SK-MEL-5 (cell line): ENCODE results near the gene DOCK7. TPM values are rescaled to one million over a fixed set of nuclear protein-coding genes. Genes with fewer than 3 reads are reported as not detected.

ENCODE experiments used
- DNase-seq: peaks from one replicate; pipeline ENCODE4 v3.0.0-alpha.2; 2016; ENCODE audit warnings: low read depth, low spot score
- in situ Hi-C: cut with HindIII; loops from 2 replicates; pipeline ENCODE4 v1.10.0; 2016; ENCODE audit warnings: low sequenced_read_pairs, high pct_unique_total_duplicates, low pct_unique_long_range_greater_than_20kb
- total RNA-seq: library from RNA; depleted of rRNA; stranded (reverse); fragments of >200 nt; shearing (Covaris generic); gene quantifications from 2 replicates; pipeline ENCODE4 v1.2.3, GENCODE V29; 2014

Gene DOCK7
- total RNA-seq, 1 experiment from 2014 or later, result 109 TPM

DNA sequence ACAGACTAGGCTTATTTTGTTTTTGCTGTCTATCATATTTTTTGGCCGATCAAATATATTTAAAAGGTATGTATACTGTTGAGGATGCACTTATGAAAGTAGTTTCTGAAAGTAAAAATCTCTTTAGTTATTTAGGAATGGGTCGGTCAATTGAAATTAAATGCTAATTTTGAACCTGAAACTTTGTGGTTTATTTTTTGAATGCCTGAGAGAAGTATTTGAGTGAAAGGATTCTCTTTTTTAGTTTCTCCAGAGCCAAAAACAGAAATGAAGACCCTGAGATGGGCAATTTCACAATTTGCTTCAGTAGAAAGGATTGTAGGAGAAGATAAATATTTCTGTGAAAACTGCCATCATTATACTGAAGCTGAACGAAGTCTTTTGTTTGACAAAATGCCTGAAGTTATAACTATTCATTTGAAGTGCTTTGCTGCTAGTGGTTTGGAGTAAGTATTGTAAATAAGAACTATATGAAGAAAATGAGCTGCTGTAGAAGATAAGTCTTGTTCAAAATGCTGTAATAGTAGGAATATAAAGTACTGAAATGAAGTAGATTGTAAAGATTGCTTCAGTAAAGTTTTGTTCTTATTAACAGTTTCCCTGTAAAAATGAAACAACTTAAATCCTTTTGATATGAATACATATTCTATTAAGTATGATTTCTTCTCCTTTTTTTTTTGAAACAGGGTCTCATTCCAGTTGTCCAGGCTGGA, 239.8 kb downstream of the DOCK7 start:
- in situ Hi-C loops, result no loop called here
- DNase-seq, result peak; percentile 21

DNA sequence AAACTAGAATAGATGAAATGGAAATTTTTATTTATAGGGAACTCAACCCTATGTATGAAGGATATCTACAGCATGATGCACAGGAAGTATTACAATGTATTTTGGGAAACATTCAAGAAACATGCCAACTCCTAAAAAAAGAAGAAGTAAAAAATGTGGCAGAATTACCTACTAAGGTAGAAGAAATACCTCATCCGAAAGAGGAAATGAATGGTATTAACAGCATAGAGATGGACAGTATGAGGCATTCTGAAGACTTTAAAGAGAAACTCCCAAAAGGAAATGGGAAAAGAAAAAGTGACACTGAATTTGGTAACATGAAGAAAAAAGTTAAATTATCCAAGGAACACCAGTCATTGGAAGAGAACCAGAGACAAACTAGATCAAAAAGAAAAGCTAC, 243.5 kb downstream of the DOCK7 start:
- in situ Hi-C loops, result no loop called here
- no peak for DNase-seq

DNA sequence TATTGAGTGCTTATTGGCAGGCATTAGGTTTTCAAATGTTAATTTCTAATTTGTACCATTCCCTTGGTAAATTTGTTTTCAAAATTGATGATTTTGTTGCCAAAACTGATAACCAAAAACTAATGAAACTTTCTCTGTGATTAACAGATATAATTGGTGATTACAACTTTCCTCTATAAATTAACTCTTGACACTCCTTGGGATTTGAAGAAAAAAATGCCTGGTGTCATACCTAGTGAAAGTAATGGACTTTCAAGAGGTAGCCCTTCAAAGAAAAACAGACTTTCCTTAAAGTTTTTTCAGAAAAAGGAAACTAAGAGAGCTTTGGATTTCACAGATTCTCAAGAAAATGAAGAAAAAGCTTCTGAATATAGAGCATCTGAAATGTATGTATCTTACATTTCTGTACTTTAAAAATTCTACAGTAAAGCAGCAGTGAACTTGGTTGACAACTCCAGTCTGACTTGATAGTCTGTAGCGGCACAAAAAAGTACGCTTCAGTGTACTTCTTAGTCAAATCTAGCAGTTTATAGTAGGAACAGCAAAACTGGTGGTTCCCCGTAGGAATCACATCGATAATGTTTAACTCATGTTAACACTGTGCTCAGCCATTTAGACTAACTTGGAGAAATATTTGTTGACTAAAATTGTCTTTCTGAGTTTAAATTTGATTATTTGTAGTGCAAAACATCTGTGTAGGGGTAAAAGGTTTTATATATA, 248.4 kb downstream of the DOCK7 start:
- no peak for DNase-seq
- in situ Hi-C loops, result no loop called here

DNA sequence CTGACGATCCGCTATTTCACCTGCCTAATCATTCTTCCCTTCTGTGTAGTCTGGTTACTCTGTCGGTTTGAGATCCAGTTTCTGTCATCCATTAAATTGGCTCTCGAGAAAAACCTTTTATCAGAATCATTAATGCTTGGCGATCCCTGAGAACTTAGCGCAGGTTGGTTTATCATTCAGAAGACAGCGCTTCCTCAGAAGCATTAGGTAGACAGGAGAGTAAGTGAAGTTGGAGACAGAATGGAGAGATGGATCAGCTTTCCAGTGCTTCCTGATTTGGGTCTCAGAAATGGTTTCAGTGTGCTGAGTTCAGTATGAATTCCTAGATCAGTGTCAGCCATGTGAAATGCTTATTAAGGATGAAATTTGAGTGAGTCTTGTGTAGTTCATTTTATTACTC, 250.0 kb downstream of the DOCK7 start:
- in situ Hi-C loops, result no loop called here

DNA sequence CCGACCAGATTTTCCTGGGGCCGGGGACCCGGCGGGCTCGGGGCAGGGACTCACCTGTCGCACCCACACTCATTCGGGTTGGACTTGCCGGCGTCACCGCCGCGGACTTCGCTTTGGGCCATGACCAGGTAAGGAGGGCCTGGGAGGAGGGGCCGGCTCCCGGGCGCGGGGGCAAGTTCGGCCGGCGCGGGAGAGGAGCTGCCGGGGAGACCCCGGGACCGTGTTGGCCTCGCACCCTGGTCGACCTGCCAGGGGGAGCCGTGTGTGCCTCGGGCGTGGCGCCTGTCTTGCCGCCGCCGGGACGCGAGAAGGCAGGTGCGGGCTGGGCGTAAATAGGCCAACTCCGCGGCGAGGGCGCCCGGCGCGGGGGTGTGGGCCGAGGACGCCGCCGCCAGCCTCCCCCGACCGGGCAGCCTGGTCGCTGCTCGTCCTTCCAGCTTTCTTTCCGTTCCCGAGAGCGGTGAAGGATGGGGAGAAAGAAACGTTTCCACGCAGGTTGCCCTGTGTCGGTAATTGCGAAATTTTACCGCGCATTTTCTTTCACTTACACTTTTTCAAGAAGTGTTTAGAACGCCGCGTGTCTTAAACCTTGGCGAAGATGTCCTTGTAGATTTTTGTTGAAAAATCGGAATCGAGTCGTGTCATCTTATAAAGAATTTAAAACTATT, 250.8 kb downstream of the DOCK7 start:
- in situ Hi-C loops, result no loop called here

More for the DNA sequence above, 250.0 kb downstream of the DOCK7 start:
- DNase-seq, result peak; percentile 10

DNA sequence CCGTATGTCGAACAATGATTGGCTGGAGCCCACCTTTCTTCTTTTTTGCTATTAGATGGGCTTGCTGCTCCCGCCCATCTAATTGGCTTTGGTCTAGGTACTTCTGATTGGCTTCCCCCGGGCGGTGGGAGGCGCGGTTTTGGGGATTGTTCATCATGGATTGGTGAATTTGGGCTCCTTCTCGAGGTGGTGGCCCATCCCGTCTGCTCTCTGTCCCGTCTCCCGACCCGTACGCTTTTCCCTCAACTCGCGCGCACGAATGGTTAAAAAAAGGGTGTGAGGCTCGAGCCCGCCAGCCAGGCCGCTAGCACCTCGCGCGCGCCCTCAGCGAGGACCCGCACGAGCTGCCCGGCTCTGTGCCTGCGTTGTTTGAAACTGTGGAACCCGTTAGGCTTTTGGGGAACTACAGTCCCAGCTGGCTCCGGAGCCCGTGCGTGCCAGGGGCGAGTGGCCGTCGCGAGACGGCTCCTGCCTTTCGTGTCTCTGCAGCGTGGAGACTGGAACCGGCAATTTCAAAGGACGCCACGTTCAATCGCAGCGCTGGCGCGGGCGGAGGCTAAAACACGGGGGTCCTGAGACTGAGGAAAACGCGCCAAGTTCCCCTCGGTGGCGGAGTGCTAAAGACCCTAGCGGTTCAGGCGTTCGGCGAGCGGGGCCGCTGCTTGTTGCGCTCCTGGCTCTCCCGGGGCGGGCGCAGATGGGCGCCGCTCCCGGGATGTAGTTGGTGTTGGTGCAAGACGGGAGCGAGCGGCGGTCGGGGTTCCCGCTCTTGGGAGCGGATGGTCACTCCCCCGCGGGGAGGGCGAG, 251.5 kb downstream of the DOCK7 start, which contains the start of gene USP1:
USP1 (plus strand) TSS at position 584 of the 807 bp plus-strand sequence. CDS start 2,819 bp downstream, outside the sequence.
- DNase-seq, result peak; percentile 99
- in situ Hi-C loops, result no loop called here

More for the DNA sequence above, 250.8 kb downstream of the DOCK7 start:
- DNase-seq, result no peak

DNA sequence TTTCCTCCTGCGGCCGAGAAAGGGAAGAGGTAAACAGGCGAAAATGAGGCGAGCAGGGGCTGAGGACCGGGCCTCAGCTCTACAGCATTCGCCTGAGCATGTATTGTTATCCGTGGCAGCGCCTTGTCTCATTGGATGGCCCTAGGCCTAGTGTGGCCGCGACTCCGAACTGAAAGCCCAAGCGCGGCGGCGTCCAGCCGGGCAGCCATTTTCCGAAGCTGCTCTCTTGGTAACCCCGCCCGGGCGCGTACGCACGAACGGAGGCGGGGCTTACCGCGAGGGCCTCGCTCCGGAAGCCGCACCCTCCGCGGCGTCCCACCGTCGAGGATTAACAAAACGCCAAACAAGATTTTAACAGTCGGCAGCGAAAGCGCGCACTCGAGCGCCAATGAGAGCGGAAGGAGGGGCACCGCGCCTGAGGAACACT, 252.1 kb downstream of the DOCK7 start:
- in situ Hi-C loops, result no loop called here

DNA sequence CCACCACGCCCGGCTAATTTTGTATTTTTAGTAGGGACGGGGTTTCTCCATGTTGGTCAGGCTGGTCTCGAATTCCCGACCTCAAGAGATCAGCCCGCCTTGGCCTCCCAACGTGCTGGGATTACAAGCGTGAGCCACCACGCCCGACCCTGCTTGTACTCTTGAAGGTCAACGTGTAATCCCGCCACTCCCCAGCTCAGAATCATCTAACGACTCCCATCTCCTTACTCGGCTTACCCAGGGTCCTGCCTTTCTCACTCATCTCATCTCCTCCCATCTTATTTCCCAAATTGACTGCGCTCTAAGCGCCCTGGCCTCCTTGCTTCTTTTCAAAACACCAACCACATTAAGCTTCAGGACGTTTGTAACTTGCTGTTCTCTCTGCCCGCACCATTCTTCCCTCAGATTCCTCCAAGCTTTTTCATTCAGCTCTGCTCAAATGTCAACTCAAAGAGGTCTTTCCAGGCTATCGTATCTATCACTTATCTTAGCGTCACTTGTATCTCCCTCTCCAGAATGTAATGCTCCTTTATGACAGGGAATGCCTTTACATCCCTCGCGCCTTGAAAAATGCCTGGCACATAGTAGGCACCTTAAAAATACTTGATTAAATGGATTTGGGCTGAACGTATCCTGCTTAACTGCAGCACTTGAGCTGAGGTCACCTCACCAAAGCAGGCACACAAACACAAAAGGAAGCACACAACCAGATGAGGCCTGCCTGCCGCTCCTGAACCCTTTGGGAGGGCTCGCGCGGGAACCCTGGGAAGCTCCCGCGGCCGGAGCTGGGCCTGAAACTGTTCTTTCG, 252.8 kb downstream of the DOCK7 start:
- in situ Hi-C loops, result no loop called here
- DNase-seq, result no peak

More for the DNA sequence above, 252.1 kb downstream of the DOCK7 start:
- no peak for DNase-seq

DNA sequence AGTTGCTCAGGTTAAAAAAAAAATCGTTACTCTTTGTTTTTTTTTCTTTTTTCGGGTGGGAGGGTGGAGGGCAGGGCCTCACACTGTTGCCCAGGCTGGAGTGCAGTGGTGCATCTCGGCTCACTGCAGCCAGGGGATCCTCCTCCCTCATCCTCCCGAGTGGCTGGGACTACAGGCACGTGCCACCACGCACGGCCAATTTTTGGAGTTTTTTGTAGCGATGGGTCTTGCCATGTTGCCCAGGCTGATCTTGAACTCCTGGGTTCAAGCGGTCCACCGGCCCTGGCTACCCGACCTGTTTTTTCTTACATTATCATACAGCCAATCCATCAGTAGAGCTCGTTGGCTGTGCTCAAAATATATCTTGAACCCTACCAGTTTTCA, 253.6 kb downstream of the DOCK7 start:
- DNase-seq, result no peak
- in situ Hi-C loops, result no loop called here

DNA sequence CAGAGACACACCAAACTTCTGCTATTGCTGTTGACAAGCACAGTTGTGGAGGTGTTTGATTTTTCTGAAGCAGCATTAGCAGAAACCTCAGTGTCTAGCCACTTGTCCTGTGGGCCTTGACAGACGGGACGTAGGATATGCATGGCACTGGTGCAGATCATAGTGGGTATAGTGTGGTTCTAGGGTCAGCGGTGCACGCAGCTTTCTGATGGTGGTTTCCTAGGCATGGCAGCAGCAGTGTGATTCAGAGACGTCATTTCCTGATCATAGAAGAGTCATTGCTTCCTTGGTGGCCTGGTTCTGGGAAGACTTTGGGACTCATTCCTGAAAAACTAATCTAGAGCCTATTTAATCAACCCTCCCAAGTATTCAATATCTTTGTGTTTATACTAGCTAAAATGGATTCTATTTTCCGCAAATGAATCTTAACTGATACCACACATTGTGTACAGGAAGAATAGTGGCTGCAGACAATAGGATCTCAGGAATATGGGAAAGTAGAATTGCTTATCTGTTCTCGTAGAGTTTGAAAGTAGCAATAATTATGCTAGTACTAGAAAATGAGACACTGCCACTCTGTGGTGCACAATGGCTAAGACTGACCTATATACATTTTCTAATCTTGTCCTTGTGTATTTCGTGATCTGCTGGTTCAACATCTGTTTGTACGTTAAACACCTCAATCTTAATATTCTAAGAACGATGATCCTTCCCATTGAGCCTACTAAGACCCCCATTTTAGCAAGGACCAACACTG, 254.1 kb downstream of the DOCK7 start:
- in situ Hi-C loops, result no loop called here
- DNase-seq, result peak; percentile 5

DNA sequence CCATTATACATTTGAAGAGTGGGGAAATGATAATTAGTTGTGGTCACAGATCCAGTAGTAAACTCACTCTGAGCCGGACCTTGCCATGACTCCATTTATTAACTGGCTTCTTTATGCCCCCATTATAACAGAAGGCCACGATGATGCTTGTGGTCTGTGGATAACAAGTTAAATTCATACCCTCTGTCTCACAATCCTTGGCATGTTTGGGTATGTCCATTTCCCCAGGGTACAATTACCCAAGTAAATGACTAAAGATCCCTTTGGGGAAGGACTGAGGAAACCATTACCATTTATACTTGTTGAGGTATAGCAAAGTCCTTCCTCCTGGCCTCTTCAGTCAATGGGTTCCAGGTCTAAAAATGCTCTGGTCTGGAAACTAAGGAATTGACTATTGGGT, 258.6 kb downstream of the DOCK7 start:
- in situ Hi-C loops, result no loop called here
- DNase-seq, result no peak

DNA sequence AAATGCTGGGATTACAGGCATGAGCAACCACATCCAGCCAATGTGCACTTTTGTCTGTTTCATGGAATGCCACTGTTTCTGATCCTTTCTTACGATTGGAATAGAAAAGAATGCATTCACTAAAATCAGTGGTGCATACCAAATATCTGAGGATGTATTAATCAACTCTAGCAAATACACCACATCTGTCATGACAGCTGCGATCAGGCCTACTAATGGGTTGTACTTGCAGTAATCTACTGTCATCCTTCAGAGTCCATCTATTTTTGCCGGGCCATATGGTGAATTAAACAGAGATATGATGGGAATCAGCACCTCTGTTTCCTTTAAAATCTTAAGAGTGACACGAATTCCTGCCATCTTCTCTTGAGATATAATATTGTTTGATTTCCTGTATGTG, 259.8 kb downstream of the DOCK7 start:
- no peak for DNase-seq
- in situ Hi-C loops, result no loop called here

DNA sequence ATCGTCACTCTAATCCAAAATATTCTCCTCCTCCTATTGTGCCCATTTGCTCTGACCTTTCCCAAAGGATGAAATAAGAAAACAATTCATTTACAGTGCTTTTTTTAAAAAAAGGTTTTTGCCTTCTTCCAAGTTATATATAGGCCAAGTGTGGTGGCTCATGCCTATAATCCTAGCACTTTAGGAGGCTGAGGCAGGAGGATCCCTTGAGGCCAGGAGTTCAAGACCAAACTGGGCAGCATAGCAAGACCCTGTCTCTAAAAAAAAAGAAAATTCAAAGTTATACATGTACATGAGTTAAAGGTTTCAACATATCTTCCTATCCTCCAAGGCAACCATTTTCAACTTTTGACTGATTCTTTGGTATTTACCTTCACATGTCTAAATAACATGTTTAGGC, 261.4 kb downstream of the DOCK7 start:
- in situ Hi-C loops, result no loop called here
- peak; percentile 44 for DNase-seq

DNA sequence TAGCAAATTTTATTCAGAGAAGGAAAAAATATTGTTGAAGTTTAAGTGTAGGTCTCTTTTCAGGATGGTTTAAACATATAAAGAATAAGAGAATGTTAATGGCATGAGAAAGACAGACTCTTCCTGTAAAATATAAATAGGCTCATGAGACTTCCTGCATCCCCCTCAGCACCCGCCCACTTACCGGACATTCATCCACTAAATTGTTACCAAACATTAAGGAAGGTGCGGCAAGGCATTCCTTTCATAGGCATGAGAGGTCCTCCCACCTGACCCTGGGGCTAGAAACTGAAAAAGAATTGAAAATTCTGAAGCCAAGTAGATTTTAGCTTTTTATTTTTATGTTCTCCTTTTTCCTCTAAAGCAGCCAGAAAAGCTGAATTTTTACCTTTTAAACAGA, 261.9 kb downstream of the DOCK7 start:
- in situ Hi-C loops, result no loop called here
- DNase-seq, result peak; percentile 45

DNA sequence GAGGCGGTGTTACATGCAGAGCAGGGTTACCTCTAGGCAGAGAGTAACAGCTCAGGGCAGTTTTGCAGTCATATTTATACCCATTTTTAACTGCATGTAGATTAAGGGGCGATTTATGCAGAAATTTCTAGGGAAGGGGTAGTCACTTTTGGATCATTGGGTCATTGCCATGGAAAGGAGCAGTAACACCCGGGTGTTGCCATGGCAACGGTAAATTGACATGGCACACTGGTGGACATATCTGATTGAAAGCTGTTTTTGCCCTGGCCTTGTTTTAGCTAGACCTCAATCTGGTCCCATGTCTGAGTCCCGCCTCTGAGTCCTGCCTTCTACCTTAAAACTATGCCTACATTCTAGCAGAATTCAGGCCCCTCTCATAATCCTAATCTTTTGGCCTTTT, 263.1 kb downstream of the DOCK7 start:
- DNase-seq, result no peak

DNA sequence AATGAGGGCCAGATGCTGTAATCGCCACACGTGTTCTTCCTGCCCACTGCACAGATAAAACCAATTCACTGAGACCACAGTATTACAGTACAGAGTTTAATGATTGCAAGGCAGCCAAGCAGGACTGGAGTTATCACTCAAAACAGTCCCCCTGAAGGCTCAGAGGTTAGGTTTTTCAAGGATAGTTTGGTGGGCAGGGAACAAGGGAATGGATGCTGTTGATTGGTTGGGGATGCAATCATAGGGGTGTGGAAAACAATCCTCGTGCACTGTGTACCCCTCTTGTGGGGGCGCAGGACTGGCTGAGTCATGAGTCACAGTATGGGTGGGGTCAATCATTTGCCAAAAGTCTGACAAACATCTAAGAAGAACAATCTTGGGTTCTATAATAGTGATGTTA, 263.8 kb downstream of the DOCK7 start:
- DNase-seq, result no peak
- in situ Hi-C loops, result no loop called here

More for the DNA sequence above, 263.1 kb downstream of the DOCK7 start:
- in situ Hi-C loops, result no loop called here
